Fibroblast of pulmonary artery (primary cell): ENCODE results near the gene CRYBG1.

Source experiments
- DNase-seq: peaks from one replicate; pipeline ENCODE4 v3.0.0-alpha.2; 2010; ENCODE audit warnings: low read depth
- H3K4me3 ChIP-seq: replicated peaks from 2 replicates; pipeline ENCODE4 v1.5.1; 2011; ENCODE audit warnings: low read depth, mild to moderate bottlenecking, control low read depth, low read length, moderate library complexity
- CTCF ChIP-seq: IDR thresholded peaks from 2 replicates; pipeline ENCODE4 v1.5.1; 2011; ENCODE audit warnings: mild to moderate bottlenecking, control low read depth, low read length, inconsistent platforms; ENCODE audit errors: missing control alignments

Gene CRYBG1

GRCh38 chr6:106421496-106421895, 61.0 kb downstream of the CRYBG1 start:
- peak; percentile 13 for DNase-seq
- no peak for TF ChIP-seq CTCF

GRCh38 chr6:106422534-106422933, 62.0 kb downstream of the CRYBG1 start:
- DNase-seq = no peak
- no peak overlapping the region for H3K4me3 ChIP-seq
- no peak for TF ChIP-seq CTCF

More at GRCh38 chr6:106421496-106421895, 61.0 kb downstream of the CRYBG1 start:
- no peak overlapping the region for H3K4me3 ChIP-seq

DNA sequence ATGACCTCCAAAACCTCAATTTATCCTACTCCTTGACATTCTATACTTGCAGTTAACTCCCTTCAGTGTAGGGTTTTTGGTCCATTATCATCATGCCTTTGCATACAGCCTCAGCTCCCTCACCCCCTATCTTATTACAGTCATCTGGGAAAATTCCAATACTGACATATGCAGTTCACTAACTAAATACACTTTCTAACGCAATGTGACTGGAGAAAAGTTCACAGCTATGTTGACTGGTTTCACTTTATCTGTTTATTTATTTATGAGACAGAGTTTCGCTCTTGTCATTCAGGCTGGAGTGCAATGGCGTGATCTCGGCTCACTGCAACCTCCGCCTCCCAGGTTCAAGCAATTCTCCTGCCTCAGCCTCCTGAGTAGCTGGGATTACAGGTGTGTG, 64.9 kb downstream of the CRYBG1 start:
- DNase-seq = no peak
- no peak overlapping the region for H3K4me3 ChIP-seq
- TF ChIP-seq CTCF = no peak

GRCh38 chr6:106426250-106426970, 65.9 kb downstream of the CRYBG1 start:
- H3K4me3 ChIP-seq = no peak overlapping the region
- TF ChIP-seq CTCF = no peak

GRCh38 chr6:106430466-106430865, 69.9 kb downstream of the CRYBG1 start:
- DNase-seq = no peak
- H3K4me3 ChIP-seq = no peak overlapping the region
- TF ChIP-seq CTCF = no peak

More at GRCh38 chr6:106426250-106426970, 65.9 kb downstream of the CRYBG1 start:
- no peak for DNase-seq

- no peak for DNase-seq
- TF ChIP-seq CTCF = no peak
- no peak overlapping the region for H3K4me3 ChIP-seq
These were observed 70.9 kb downstream of the CRYBG1 start for GRCh38 chr6:106431405-106431804.

DNA sequence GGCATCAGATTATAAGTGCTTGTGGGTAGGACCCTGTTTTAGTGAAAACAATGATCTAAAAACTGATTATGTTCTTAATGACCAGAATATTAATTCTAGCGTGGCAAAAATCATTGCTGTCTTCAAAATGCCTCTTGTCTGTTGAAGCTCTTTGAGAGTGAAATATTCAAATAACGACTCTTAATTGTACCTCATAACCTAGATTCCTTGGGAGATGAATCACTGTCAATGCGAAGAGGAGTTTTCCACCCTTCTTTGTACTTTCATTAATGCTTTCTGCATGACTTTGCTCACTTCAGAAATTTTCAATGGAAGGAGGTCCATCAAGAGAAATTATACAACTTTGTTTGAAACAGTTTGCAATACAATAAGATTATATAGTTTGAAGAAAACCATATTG, 71.5 kb downstream of the CRYBG1 start:
- H3K4me3 ChIP-seq = no peak overlapping the region
- DNase-seq = no peak
- no peak for TF ChIP-seq CTCF
